Endothelial cell of umbilical vein (primary cell): Measurements from ENCODE around the gene RALGPS2. TPM values are rescaled to one million over a fixed set of nuclear protein-coding genes. Genes with fewer than 3 reads are reported as not detected.

Experiments
- BruUV-seq: library from RNA; stranded (reverse); fragments of 400-500 nt; replicated peaks from 2 replicates; lab custom pipeline; 2021; lab: Mats Ljungman, UMichigan
- CTCF ChIA-PET: fragments of 300-600, 350-600 bp; sonication (Branson Sonifier 250); formaldehyde crosslinking; loops from one replicate; lab custom pipeline; 2021; ENCODE audit warnings: antibody characterized with exemption, inconsistent platforms; lab: Charles Lee
- POLR2A ChIA-PET: fragments of 300-600, 350-600 bp; sonication (Branson Sonifier 250); formaldehyde crosslinking; loops from one replicate; lab custom pipeline; 2021; ENCODE audit warnings: antibody characterized with exemption, inconsistent platforms; lab: Charles Lee
- DNase-seq: peaks from one replicate; pipeline ENCODE4 v3.0.0-alpha.2; 2011; ENCODE audit warnings: low read depth, low spot score
- FAIRE-seq: peaks from 2 replicates; lab custom pipeline; 2011; peaks lifted over from hg19 to GRCh38; lab: Jason Lieb, UNC
- H2AFZ ChIP-seq: 2 replicates; pipeline ENCODE4 v1.6.0; 2012; ENCODE audit warnings: low read depth, low read length, control low read depth, inconsistent platforms
- H3K27ac ChIP-seq: 2 replicates; pipeline ENCODE4 v1.5.1; 2011; ENCODE audit warnings: low read depth, mild to moderate bottlenecking, control low read depth, low read length, moderate library complexity; ENCODE audit not compliant: insufficient read depth
- H3K27me3 ChIP-seq, 2 experiments: 2 replicates each; pipeline versions ENCODE4 v1.6.0 to v1.6.1; 2011; ENCODE audit warnings: low read length in 2 of 2, mixed read lengths in 1 of 2; ENCODE audit not compliant: control insufficient read depth in 2 of 2, insufficient read depth in 2 of 2
- H3K36me3 ChIP-seq, 2 experiments: 2 replicates in 1 of 2; 3 replicates in 1 of 2; pipeline ENCODE4 v1.5.1; 2011; ENCODE audit warnings: low read length in 2 of 2, mild to moderate bottlenecking in 1 of 2, moderate library complexity in 1 of 2; ENCODE audit not compliant: control insufficient read depth in 2 of 2, insufficient read depth in 2 of 2; ENCODE audit errors: extremely low read depth in 1 of 2
- H3K4me1 ChIP-seq: 3 replicates; pipeline ENCODE4 v1.5.1; 2011; ENCODE audit warnings: mild to moderate bottlenecking, low read length; ENCODE audit not compliant: control insufficient read depth, insufficient read depth; ENCODE audit errors: extremely low read depth
- H3K4me2 ChIP-seq: 2 replicates; pipeline ENCODE4 v1.6.1; 2011; ENCODE audit warnings: low read length, control low read depth, mixed read lengths; ENCODE audit not compliant: insufficient read depth
- H3K4me3 ChIP-seq, 3 experiments: fragments of 200-600 bp in 1 of 3; sonication (generic), shearing (Covaris generic) in 1 of 3; replicated peaks in 1 of 3; 2 replicates each; pipeline ENCODE4 v1.5.1; 2011 to 2016; ENCODE audit warnings: control low read depth in 3 of 3, low read length in 3 of 3, mild to moderate bottlenecking in 2 of 3, inconsistent platforms in 1 of 3, low read depth in 1 of 3, moderate library complexity in 1 of 3; ENCODE audit not compliant: insufficient read depth in 1 of 3
- H3K79me2 ChIP-seq: 2 replicates; pipeline ENCODE4 v1.6.0; 2012; ENCODE audit warnings: low read length, inconsistent platforms; ENCODE audit not compliant: control insufficient read depth, insufficient read depth
- H3K9ac ChIP-seq: replicated peaks from 2 replicates; pipeline ENCODE3; 2011; ENCODE audit warnings: low read length, control low read depth; ENCODE audit not compliant: insufficient read depth; ENCODE audit errors: extremely low read depth
- H3K9me1 ChIP-seq: replicated peaks from 3 replicates; pipeline ENCODE4 v1.6.0; 2011; ENCODE audit warnings: mild to moderate bottlenecking, low read length; ENCODE audit not compliant: control insufficient read depth, insufficient read depth; ENCODE audit errors: extremely low read depth
- H3K9me3 ChIP-seq: replicated peaks from 2 replicates; pipeline ENCODE4 v1.5.1; 2012; ENCODE audit warnings: low read length, inconsistent platforms; ENCODE audit not compliant: control insufficient read depth, insufficient read depth
- H4K20me1 ChIP-seq: replicated peaks from 2 replicates; pipeline ENCODE3; 2011; ENCODE audit warnings: mild to moderate bottlenecking, low read length; ENCODE audit not compliant: control insufficient read depth, insufficient read depth; ENCODE audit errors: extremely low read depth
- EZH2 ChIP-seq: IDR thresholded peaks from 2 replicates; pipeline ENCODE4 v1.6.1; 2012; ENCODE audit warnings: borderline replicate concordance, low read depth, mild to moderate bottlenecking, moderate library complexity, low read length, inconsistent platforms; ENCODE audit not compliant: severe bottlenecking
- FOS ChIP-seq: IDR thresholded peaks from 2 replicates; pipeline ENCODE4 v1.6.1; 2011; ENCODE audit warnings: mild to moderate bottlenecking, low read length, moderate library complexity, borderline replicate concordance; ENCODE audit not compliant: insufficient read depth
- GATA2 ChIP-seq: IDR thresholded peaks from 2 replicates; pipeline ENCODE4 v1.7.0; 2011; ENCODE audit warnings: low read depth, mild to moderate bottlenecking, moderate library complexity, mixed read lengths, low read length; ENCODE audit not compliant: insufficient read length, insufficient read depth
- JUN ChIP-seq: IDR thresholded peaks from 2 replicates; pipeline ENCODE4 v1.6.1; 2011; ENCODE audit warnings: borderline replicate concordance, low read depth; ENCODE audit not compliant: insufficient read length, insufficient read depth
- MYC ChIP-seq: IDR thresholded peaks from one replicate; pipeline ENCODE4 v1.6.1; 2011; ENCODE audit warnings: mild to moderate bottlenecking, low read depth, low read length
- POLR2A ChIP-seq: IDR thresholded peaks from 2 replicates; pipeline ENCODE4 v1.6.1; 2012; ENCODE audit warnings: low read depth, mild to moderate bottlenecking, control low read depth, low read length
- POLR2AphosphoS5 ChIP-seq: IDR thresholded peaks from 2 replicates; pipeline ENCODE4 v1.6.1; 2012; ENCODE audit warnings: low read depth, mild to moderate bottlenecking, control low read depth, low read length, moderate library complexity; ENCODE audit not compliant: insufficient read depth
- dilution Hi-C: fragments of 300-500 bp; cut with MboI; formaldehyde crosslinking; loops from one replicate; pipeline ENCODE4 v1.15.0; 2019; ENCODE audit warnings: low sequenced_read_pairs; ENCODE audit not compliant: extremely low pct_ligation_motif_present
- intact Hi-C: fragments of 100-400 bp; cut with micrococcal nuclease; formaldehyde crosslinking; loops from one replicate; pipeline ENCODE4 v1.10.0; 2022
- polyA plus RNA-seq, 4 experiments: library from polyadenylated mRNA; depleted of rRNA in 3 of 4; stranded (reverse) in 3 of 4; unstranded in 1 of 4; fragments of >200 nt; gene quantifications; 2 replicates each; pipeline versions ENCODE4 v1.2.1 to v1.2.3, GENCODE V29; 2011 to 2012; ENCODE audit warnings: missing spikeins in 1 of 4
- total RNA-seq: library from RNA; stranded (reverse); gene quantifications from 2 replicates; pipeline ENCODE4 v1.2.3, GENCODE V29; 2021
- TF ChIP-seq, protein P1 (sequence below): IDR thresholded peaks from 2 replicates; pipeline ENCODE4 v1.6.1; 2011; ENCODE audit not compliant: insufficient read depth, insufficient read length
- TF ChIP-seq, protein P2 (sequence below), 2 donors: IDR thresholded peaks; 1 replicate in 1 of 2; 2 replicates in 1 of 2; pipeline ENCODE4 v1.5.1; 2011; ENCODE audit warnings: low read length in 2 of 2, mild to moderate bottlenecking in 2 of 2, moderate library complexity in 2 of 2, control low read depth in 1 of 2, inconsistent platforms in 1 of 2, low read depth in 1 of 2; ENCODE audit not compliant: insufficient read depth in 1 of 2; ENCODE audit errors: extremely low read depth in 1 of 2

The RALGPS2 gene
- total and polyA plus RNA-seq, 2 donors (not counting 3 experiments of a cell fraction or from before 2014, with no cell fraction given): 4.6 to 27.7 TPM

DNA sequence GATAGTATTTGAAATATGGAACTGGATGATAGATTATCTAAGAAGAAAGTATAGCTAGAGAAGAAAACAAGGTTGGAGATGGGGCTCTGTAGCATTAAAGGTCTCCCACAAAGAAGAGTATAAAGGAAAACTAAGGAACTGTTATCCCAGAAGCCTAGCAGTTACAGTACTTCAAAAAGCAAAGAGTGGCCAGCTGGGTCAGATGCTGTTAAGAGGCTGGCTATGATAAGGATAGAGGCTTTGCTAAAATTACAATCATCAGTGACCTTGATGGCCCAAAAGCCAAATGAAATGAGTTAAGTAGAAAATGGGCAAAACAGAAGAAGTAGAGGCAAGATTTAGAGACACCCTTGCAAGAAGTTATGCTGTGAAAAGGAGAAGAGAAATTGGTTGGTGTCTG is 170.9 kb downstream of the RALGPS2 start:
- H3K9me1 ChIP-seq: peaks cover 2% of the 10 kb centered on the region
- no peaks in the 10 kb centered on the region for H3K79me2 ChIP-seq
- H3K4me2 ChIP-seq: no peak overlapping the region
- no peak overlapping the region for H3K27ac ChIP-seq
- CTCF ChIA-PET: no interaction called here
- FAIRE-seq (no peak), DNase-seq (no peak)
- H3K27me3 ChIP-seq: no peaks in the 10 kb centered on the region
- no peak overlapping the region for H3K4me3 ChIP-seq
- no peak overlapping the region for H2AFZ ChIP-seq
- peaks cover 3 to 4% of the 10 kb centered on the region in 2 experiments for H3K36me3 ChIP-seq
- TF ChIP-seq, protein P1, sequence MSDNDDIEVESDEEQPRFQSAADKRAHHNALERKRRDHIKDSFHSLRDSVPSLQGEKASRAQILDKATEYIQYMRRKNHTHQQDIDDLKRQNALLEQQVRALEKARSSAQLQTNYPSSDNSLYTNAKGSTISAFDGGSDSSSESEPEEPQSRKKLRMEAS: no peak
- H3K4me1 ChIP-seq: no peaks in the 10 kb centered on the region
- dilution Hi-C loops: no loop called here
- POLR2A ChIA-PET: no interaction called here
- H3K9ac ChIP-seq: no peak overlapping the region
- BruUV-seq: no TSS peak
- no peaks in the 10 kb centered on the region for H3K9me3 ChIP-seq
- no peaks in the 10 kb centered on the region for H4K20me1 ChIP-seq
- intact Hi-C loops: no loop called here

DNA sequence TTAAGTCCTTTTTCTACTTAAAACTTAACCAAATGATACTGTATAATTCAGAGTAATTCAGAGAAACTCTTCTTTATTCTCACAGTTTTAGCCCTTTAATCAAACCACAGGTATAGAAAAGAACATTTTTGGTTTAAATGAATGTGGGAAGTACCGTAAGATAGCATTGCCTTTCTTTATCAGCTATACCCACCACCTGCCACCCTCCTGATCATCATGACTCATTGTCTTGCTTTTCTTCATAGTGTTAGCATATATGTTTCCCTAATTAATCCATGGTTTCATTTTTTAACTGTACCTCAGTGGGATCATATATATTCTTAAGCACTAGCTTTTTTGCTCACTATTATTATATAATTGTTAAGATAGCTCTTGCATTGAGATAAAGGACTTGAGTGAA is 173.4 kb downstream of the RALGPS2 start:
- dilution Hi-C loops (no loop called here), intact Hi-C loops (no loop called here)
- DNase-seq: no peak
- no peak overlapping the region for H3K9ac ChIP-seq
- peaks cover 2% of the 10 kb centered on the region for H3K9me1 ChIP-seq
- H3K27me3 ChIP-seq: no peaks in the 10 kb centered on the region
- H3K79me2 ChIP-seq: no peaks in the 10 kb centered on the region
- FAIRE-seq: no peak
- H3K27ac ChIP-seq: no peak overlapping the region
- BruUV-seq: no TSS peak
- CTCF ChIA-PET: no interaction called here
- TF ChIP-seq EZH2 (no peak), POLR2AphosphoS5 (no peak), FOS (no peak), MYC (no peak), GATA2 (no peak), JUN (no peak), POLR2A (no peak)
- TF ChIP-seq, protein P1: no peak
- TF ChIP-seq, protein P2, sequence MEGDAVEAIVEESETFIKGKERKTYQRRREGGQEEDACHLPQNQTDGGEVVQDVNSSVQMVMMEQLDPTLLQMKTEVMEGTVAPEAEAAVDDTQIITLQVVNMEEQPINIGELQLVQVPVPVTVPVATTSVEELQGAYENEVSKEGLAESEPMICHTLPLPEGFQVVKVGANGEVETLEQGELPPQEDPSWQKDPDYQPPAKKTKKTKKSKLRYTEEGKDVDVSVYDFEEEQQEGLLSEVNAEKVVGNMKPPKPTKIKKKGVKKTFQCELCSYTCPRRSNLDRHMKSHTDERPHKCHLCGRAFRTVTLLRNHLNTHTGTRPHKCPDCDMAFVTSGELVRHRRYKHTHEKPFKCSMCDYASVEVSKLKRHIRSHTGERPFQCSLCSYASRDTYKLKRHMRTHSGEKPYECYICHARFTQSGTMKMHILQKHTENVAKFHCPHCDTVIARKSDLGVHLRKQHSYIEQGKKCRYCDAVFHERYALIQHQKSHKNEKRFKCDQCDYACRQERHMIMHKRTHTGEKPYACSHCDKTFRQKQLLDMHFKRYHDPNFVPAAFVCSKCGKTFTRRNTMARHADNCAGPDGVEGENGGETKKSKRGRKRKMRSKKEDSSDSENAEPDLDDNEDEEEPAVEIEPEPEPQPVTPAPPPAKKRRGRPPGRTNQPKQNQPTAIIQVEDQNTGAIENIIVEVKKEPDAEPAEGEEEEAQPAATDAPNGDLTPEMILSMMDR (IDR thresholded peaks at IDR 0.05; ENCODE audit: extremely low read depth in 1 of 2, insufficient read depth in 1 of 2, low read depth in 1 of 2, low read length in 2 of 2): no peak
- H4K20me1 ChIP-seq: no peaks in the 10 kb centered on the region
- peaks cover 3 to 4% of the 10 kb centered on the region in 2 experiments for H3K36me3 ChIP-seq
- H3K4me2 ChIP-seq: no peak overlapping the region
- no peak overlapping the region for H2AFZ ChIP-seq
- H3K9me3 ChIP-seq: no peaks in the 10 kb centered on the region
- POLR2A ChIA-PET: no interaction called here
- H3K4me1 ChIP-seq: no peaks in the 10 kb centered on the region
- no peak overlapping the region for H3K4me3 ChIP-seq
